Peyer's patch (tissue), 4 donors: ENCODE results near the gene PLCXD1.

Source experiments
- POLR2A ChIP-seq, 2 donors: fragments of 450-650 bp; IDR thresholded peaks; one replicate each; pipeline ENCODE4 v1.5.1; 2017; ENCODE audit warnings: antibody characterized with exemption in 2 of 2, mild to moderate bottlenecking in 2 of 2, moderate library complexity in 2 of 2
- TF ChIP-seq, protein P1 (sequence below), 6 experiments: fragments of 450-650 bp in 4 of 6; fragments of 200-600 bp in 2 of 6; sonication (generic) in 1 of 6; IDR thresholded peaks; one replicate each; pipeline ENCODE4 v1.5.1; 2017 to 2019; ENCODE audit warnings: antibody characterized with exemption in 6 of 6, mild to moderate bottlenecking in 3 of 6, moderate library complexity in 1 of 6

DNA sequence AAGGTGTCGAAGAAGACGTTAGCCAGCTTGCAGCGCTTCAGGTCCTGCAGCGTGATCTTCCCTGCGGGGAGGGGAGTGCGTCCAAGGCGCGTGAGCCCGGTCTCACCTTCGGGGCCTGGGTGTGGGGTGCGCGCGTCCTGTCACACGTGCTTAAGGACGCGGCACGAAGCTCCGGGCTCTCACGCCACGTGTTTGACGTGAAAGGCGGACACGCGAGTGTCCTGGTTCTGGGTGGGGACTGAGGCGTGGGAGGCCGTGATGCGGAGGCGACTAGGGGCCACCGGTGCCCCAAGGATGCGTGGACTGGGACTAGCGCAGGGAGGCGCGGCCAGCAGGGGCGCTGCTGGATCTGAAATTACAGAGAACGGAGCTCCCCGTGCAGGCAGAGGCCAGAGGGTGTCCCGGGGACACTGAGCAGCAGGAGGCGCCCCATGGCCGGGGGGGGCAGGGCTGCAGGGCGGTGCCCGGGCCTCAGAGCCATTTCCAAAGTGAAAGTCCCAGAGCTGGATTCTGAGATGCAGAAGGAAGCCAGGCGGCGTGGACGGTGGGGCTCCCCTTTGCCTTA is 57.7 kb downstream of the PLCXD1 start:
- TF ChIP-seq, protein P1, sequence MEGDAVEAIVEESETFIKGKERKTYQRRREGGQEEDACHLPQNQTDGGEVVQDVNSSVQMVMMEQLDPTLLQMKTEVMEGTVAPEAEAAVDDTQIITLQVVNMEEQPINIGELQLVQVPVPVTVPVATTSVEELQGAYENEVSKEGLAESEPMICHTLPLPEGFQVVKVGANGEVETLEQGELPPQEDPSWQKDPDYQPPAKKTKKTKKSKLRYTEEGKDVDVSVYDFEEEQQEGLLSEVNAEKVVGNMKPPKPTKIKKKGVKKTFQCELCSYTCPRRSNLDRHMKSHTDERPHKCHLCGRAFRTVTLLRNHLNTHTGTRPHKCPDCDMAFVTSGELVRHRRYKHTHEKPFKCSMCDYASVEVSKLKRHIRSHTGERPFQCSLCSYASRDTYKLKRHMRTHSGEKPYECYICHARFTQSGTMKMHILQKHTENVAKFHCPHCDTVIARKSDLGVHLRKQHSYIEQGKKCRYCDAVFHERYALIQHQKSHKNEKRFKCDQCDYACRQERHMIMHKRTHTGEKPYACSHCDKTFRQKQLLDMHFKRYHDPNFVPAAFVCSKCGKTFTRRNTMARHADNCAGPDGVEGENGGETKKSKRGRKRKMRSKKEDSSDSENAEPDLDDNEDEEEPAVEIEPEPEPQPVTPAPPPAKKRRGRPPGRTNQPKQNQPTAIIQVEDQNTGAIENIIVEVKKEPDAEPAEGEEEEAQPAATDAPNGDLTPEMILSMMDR (IDR thresholded peaks at IDR 0.05) = no peak
- no peak for TF ChIP-seq POLR2A (IDR thresholded peaks at IDR 0.05)
